Measurements from ENCODE around the gene ANKRD18A.
"Not testable (repeated sequence)": the region's sequence is repeated elsewhere in the genome, so short reads cannot be mapped to it uniquely, and the experiment has no call there.

Gene ANKRD18A

GRCh38 chr9:38566048-38566447 lies 54.3 kb downstream of the ANKRD18A start:
- not testable (repeated sequence) for H3K4me3 ChIP-seq (ENCODE audit: low read depth, low read length); H3K27ac ChIP-seq (ENCODE audit: low read depth, low read length); H3K27me3 ChIP-seq (ENCODE audit: control insufficient read depth, insufficient read depth, low read length); H3K9ac ChIP-seq (ENCODE audit: low read length); H3K36me3 ChIP-seq (ENCODE audit: control insufficient read depth, insufficient read depth, low read length); H3K9me3 ChIP-seq (ENCODE audit: control insufficient read depth, insufficient read depth, low read depth, low read length)
- peaks cover 12% of the 10 kb centered on the region for H3K4me1 ChIP-seq (ENCODE audit: control insufficient read depth, insufficient read depth, low read length)

GRCh38 chr9:38565178-38565577 lies 55.2 kb downstream of the ANKRD18A start:
- H3K9ac ChIP-seq (ENCODE audit: low read length); H3K9me3 ChIP-seq (ENCODE audit: control insufficient read depth, insufficient read depth, low read depth, low read length); H3K27ac ChIP-seq (ENCODE audit: low read depth, low read length); H3K4me3 ChIP-seq (ENCODE audit: low read depth, low read length); H3K27me3 ChIP-seq (ENCODE audit: control insufficient read depth, insufficient read depth, low read length); H3K36me3 ChIP-seq (ENCODE audit: control insufficient read depth, insufficient read depth, low read length): not testable (repeated sequence)
- peaks cover 12% of the 10 kb centered on the region for H3K4me1 ChIP-seq (ENCODE audit: control insufficient read depth, insufficient read depth, low read length)

GRCh38 chr9:38563911-38564310 lies 56.5 kb downstream of the ANKRD18A start:
- H3K27me3 ChIP-seq (ENCODE audit: control insufficient read depth, insufficient read depth, low read length); H3K4me3 ChIP-seq (ENCODE audit: low read depth, low read length); H3K9ac ChIP-seq (ENCODE audit: low read length); H3K27ac ChIP-seq (ENCODE audit: low read depth, low read length); H3K9me3 ChIP-seq (ENCODE audit: control insufficient read depth, insufficient read depth, low read depth, low read length); H3K36me3 ChIP-seq (ENCODE audit: control insufficient read depth, insufficient read depth, low read length): not testable (repeated sequence)
- H3K4me1 ChIP-seq (ENCODE audit: control insufficient read depth, insufficient read depth, low read length): peaks cover 12% of the 10 kb centered on the region

GRCh38 chr9:38561134-38561533 lies 59.3 kb downstream of the ANKRD18A start:
- not testable (repeated sequence) for H3K27me3 ChIP-seq (ENCODE audit: control insufficient read depth, insufficient read depth, low read length); H3K4me3 ChIP-seq (ENCODE audit: low read depth, low read length); H3K9ac ChIP-seq (ENCODE audit: low read length); H3K36me3 ChIP-seq (ENCODE audit: control insufficient read depth, insufficient read depth, low read length); H3K9me3 ChIP-seq (ENCODE audit: control insufficient read depth, insufficient read depth, low read depth, low read length); H3K27ac ChIP-seq (ENCODE audit: low read depth, low read length)
- peaks cover 12% of the 10 kb centered on the region for H3K4me1 ChIP-seq (ENCODE audit: control insufficient read depth, insufficient read depth, low read length)

- not testable (repeated sequence) for H3K4me3 ChIP-seq (ENCODE audit: low read depth, low read length); H3K9me3 ChIP-seq (ENCODE audit: control insufficient read depth, insufficient read depth, low read depth, low read length); H3K4me1 ChIP-seq (ENCODE audit: control insufficient read depth, insufficient read depth, low read length); H3K36me3 ChIP-seq (ENCODE audit: control insufficient read depth, insufficient read depth, low read length); H3K9ac ChIP-seq (ENCODE audit: low read length); H3K27me3 ChIP-seq (ENCODE audit: control insufficient read depth, insufficient read depth, low read length); H3K27ac ChIP-seq (ENCODE audit: low read depth, low read length)
Measured at GRCh38 chr9:38559172-38559571, 61.2 kb downstream of the ANKRD18A start.

- H3K27ac ChIP-seq (ENCODE audit: low read depth, low read length); H3K9ac ChIP-seq (ENCODE audit: low read length); H3K27me3 ChIP-seq (ENCODE audit: control insufficient read depth, insufficient read depth, low read length); H3K4me3 ChIP-seq (ENCODE audit: low read depth, low read length); H3K9me3 ChIP-seq (ENCODE audit: control insufficient read depth, insufficient read depth, low read depth, low read length); H3K36me3 ChIP-seq (ENCODE audit: control insufficient read depth, insufficient read depth, low read length); H3K4me1 ChIP-seq (ENCODE audit: control insufficient read depth, insufficient read depth, low read length): not testable (repeated sequence)
Measured at GRCh38 chr9:38557746-38558145, 62.6 kb downstream of the ANKRD18A start.

- not testable (repeated sequence) for H3K27me3 ChIP-seq (ENCODE audit: control insufficient read depth, insufficient read depth, low read length); H3K4me3 ChIP-seq (ENCODE audit: low read depth, low read length); H3K36me3 ChIP-seq (ENCODE audit: control insufficient read depth, insufficient read depth, low read length); H3K4me1 ChIP-seq (ENCODE audit: control insufficient read depth, insufficient read depth, low read length); H3K27ac ChIP-seq (ENCODE audit: low read depth, low read length); H3K9me3 ChIP-seq (ENCODE audit: control insufficient read depth, insufficient read depth, low read depth, low read length); H3K9ac ChIP-seq (ENCODE audit: low read length)
Measured at GRCh38 chr9:38554966-38555365, 65.4 kb downstream of the ANKRD18A start.

- not testable (repeated sequence) for H3K36me3 ChIP-seq (ENCODE audit: control insufficient read depth, insufficient read depth, low read length); H3K4me1 ChIP-seq (ENCODE audit: control insufficient read depth, insufficient read depth, low read length); H3K9me3 ChIP-seq (ENCODE audit: control insufficient read depth, insufficient read depth, low read depth, low read length); H3K4me3 ChIP-seq (ENCODE audit: low read depth, low read length); H3K9ac ChIP-seq (ENCODE audit: low read length); H3K27ac ChIP-seq (ENCODE audit: low read depth, low read length); H3K27me3 ChIP-seq (ENCODE audit: control insufficient read depth, insufficient read depth, low read length)
Measured at GRCh38 chr9:38553019-38553418, 67.4 kb downstream of the ANKRD18A start.

GRCh38 chr9:38546497-38547163 lies 73.8 kb downstream of the ANKRD18A start:
- not testable (repeated sequence) for H3K27ac ChIP-seq (ENCODE audit: low read depth, low read length)

GRCh38 chr9:38540535-38540934 lies 79.9 kb downstream of the ANKRD18A start:
- H3K27me3 ChIP-seq (ENCODE audit: control insufficient read depth, insufficient read depth, low read length); H3K4me1 ChIP-seq (ENCODE audit: control insufficient read depth, insufficient read depth, low read length); H3K9ac ChIP-seq (ENCODE audit: low read length); H3K36me3 ChIP-seq (ENCODE audit: control insufficient read depth, insufficient read depth, low read length); H3K4me3 ChIP-seq (ENCODE audit: low read depth, low read length); H3K9me3 ChIP-seq (ENCODE audit: control insufficient read depth, insufficient read depth, low read depth, low read length); H3K27ac ChIP-seq (ENCODE audit: low read depth, low read length): not testable (repeated sequence)

More at GRCh38 chr9:38546497-38547163, 73.8 kb downstream of the ANKRD18A start:
- not testable (repeated sequence) for H3K9ac ChIP-seq (ENCODE audit: low read length); H3K36me3 ChIP-seq (ENCODE audit: control insufficient read depth, insufficient read depth, low read length); H3K4me1 ChIP-seq (ENCODE audit: control insufficient read depth, insufficient read depth, low read length); H3K4me3 ChIP-seq (ENCODE audit: low read depth, low read length); H3K9me3 ChIP-seq (ENCODE audit: control insufficient read depth, insufficient read depth, low read depth, low read length); H3K27me3 ChIP-seq (ENCODE audit: control insufficient read depth, insufficient read depth, low read length)

- Histone ChIP-seq H3K4me1 (ENCODE audit: control insufficient read depth, insufficient read depth, low read length) (no peaks in the 10 kb centered on the region), H3K9me3 (ENCODE audit: control insufficient read depth, insufficient read depth, low read depth, low read length) (no peaks in the 10 kb centered on the region), H3K36me3 (ENCODE audit: control insufficient read depth, insufficient read depth, low read length) (no peaks in the 10 kb centered on the region), H3K4me3 (ENCODE audit: low read depth, low read length) (no peak overlapping the region), H3K9ac (ENCODE audit: low read length) (no peak overlapping the region), H3K27me3 (ENCODE audit: control insufficient read depth, insufficient read depth, low read length) (no peaks in the 10 kb centered on the region), H3K27ac (ENCODE audit: low read depth, low read length) (no peak overlapping the region)
Measured at GRCh38 chr9:38529317-38529716, 91.1 kb downstream of the ANKRD18A start.

GRCh38 chr9:38527503-38527902 lies 92.9 kb downstream of the ANKRD18A start:
- H3K4me3 ChIP-seq (ENCODE audit: low read depth, low read length): no peak overlapping the region
- no peaks in the 10 kb centered on the region for H3K4me1 ChIP-seq (ENCODE audit: control insufficient read depth, insufficient read depth, low read length)

More at GRCh38 chr9:38527503-38527902, 92.9 kb downstream of the ANKRD18A start:
- Histone ChIP-seq H3K9ac (ENCODE audit: low read length) (no peak overlapping the region), H3K27me3 (ENCODE audit: control insufficient read depth, insufficient read depth, low read length) (no peaks in the 10 kb centered on the region), H3K9me3 (ENCODE audit: control insufficient read depth, insufficient read depth, low read depth, low read length) (no peaks in the 10 kb centered on the region), H3K36me3 (ENCODE audit: control insufficient read depth, insufficient read depth, low read length) (no peaks in the 10 kb centered on the region), H3K27ac (ENCODE audit: low read depth, low read length) (no peak overlapping the region)
